Cardiac muscle cell (in vitro differentiated cells and primary cell): ENCODE measurements around the gene TTC9C. TPM values are rescaled to one million over a fixed set of nuclear protein-coding genes. Genes with fewer than 3 reads are reported as not detected.
A peak's percentile ranks its signal among the peaks of the same experiment; 100 is the strongest.
"Not testable (repeated sequence)": the region's sequence is repeated elsewhere in the genome, so short reads cannot be mapped to it uniquely, and the experiment has no call there.

ENCODE experiments used
- DNase-seq, 2 donors: peaks; one replicate each; pipeline versions ENCODE4 v3.0.0 to v3.0.0-alpha.2; 2010 to 2017; ENCODE audit warnings: low read depth in 1 of 2, low spot score in 1 of 2
- H3K27ac ChIP-seq: fragments of 200-600 bp; sonication (generic); 2 replicates; pipeline ENCODE4 v1.5.1; 2016
- H3K27me3 ChIP-seq: fragments of 200-600 bp; sonication (generic); 2 replicates; pipeline ENCODE4 v1.6.0; 2016; ENCODE audit warnings: control low read depth
- H3K36me3 ChIP-seq: fragments of 200-600 bp; sonication (generic); 2 replicates; pipeline ENCODE4 v1.5.1; 2016; ENCODE audit warnings: control low read depth
- H3K4me1 ChIP-seq: fragments of 200-600 bp; sonication (generic); 2 replicates; pipeline ENCODE4 v1.8.1; 2017; ENCODE audit warnings: low read depth, mild to moderate bottlenecking, mixed run types
- H3K4me3 ChIP-seq: fragments of 200-600 bp; sonication (generic); 2 replicates; pipeline ENCODE4 v1.5.1; 2016; ENCODE audit warnings: mild to moderate bottlenecking
- H3K9me3 ChIP-seq: fragments of 200-600 bp; sonication (generic); 2 replicates; pipeline ENCODE4 v1.5.1; 2017; ENCODE audit warnings: low read depth, mild to moderate bottlenecking, control low read depth
- polyA plus RNA-seq: library from polyadenylated mRNA; unstranded; fragments of >200 nt; fragmentation: Nextera tagmentation; extraction: Ambion mirVana; gene quantifications from 2 replicates; pipeline ENCODE4 v1.2.1, GENCODE V29; 2016
- total RNA-seq: library from RNA; depleted of rRNA; stranded (reverse); fragments of >200 nt; gene quantifications from 2 replicates; pipeline ENCODE4 v1.2.3, GENCODE V29; 2016
- TF ChIP-seq, protein P1 (sequence below): IDR thresholded peaks from 2 replicates; pipeline ENCODE4 v1.5.1; 2012; ENCODE audit warnings: low read depth, mild to moderate bottlenecking, low read length

The TTC9C gene
- total and polyA plus RNA-seq, 2 experiments from 2014 or later: 37.3 to 39.0 TPM

DNA sequence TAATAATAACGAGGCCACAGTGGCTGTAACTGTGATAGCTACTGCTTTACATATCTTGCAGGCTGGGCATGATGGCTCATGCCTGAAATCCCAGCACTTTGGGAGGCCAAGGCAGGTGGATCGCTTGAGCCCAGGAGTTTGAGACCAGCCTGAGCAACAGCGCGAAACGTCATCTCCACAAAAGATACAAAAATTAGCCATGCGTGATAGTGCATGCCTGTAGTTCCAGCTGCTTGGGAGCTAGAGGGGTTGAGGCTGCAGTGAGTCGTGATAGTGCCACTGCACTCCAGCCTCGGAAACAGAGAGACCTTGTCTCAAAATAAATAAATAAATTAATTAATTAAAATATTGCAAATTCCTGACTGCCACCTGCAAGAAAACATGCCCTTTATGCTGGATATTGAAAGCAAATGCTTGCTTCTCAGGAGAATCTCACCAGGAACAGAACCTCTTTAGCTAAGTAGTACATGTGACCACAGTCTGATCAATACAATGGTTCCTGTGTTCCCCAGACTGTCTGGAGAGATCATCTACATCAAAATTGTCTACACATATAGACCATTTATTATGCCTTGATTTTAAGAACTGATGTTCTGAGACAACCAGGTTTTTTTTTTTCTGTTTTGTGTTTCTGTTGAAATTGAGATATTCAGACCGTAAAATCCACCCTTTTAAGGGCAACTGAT, 19.3 kb downstream of the TTC9C start:
- peak overlapping the region; percentile 43 for H3K27ac ChIP-seq
- H3K9me3 ChIP-seq: no peaks in the 10 kb centered on the region

DNA sequence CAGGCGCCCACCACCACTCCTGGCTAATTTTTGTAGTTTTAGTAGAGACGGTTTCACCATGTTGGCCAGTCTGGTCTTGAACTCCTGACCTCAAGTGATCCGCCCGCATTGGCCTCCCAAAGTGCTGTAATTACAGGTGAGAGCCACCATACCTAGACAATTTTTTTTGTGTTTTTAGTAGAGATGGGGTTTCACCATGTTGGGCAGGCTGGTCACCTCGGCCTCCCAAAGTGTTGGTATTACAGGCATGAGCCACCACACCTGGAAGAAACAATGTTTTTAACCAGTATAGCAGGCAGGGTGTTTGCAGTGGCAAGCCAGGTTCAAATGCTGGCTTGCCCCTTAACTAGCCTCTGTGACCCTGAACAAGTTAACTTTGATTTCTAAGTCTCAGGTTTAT, 21.6 kb downstream of the TTC9C start:
- not testable (repeated sequence) for H3K4me3 ChIP-seq, H3K36me3 ChIP-seq

More for the DNA sequence above, 19.3 kb downstream of the TTC9C start:
- no peaks in the 10 kb centered on the region for H3K27me3 ChIP-seq
- TF ChIP-seq, protein P1, sequence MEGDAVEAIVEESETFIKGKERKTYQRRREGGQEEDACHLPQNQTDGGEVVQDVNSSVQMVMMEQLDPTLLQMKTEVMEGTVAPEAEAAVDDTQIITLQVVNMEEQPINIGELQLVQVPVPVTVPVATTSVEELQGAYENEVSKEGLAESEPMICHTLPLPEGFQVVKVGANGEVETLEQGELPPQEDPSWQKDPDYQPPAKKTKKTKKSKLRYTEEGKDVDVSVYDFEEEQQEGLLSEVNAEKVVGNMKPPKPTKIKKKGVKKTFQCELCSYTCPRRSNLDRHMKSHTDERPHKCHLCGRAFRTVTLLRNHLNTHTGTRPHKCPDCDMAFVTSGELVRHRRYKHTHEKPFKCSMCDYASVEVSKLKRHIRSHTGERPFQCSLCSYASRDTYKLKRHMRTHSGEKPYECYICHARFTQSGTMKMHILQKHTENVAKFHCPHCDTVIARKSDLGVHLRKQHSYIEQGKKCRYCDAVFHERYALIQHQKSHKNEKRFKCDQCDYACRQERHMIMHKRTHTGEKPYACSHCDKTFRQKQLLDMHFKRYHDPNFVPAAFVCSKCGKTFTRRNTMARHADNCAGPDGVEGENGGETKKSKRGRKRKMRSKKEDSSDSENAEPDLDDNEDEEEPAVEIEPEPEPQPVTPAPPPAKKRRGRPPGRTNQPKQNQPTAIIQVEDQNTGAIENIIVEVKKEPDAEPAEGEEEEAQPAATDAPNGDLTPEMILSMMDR: no peak
- no peaks in the 10 kb centered on the region for H3K4me1 ChIP-seq
- peaks cover 3% of the 10 kb centered on the region for H3K36me3 ChIP-seq
- H3K4me3 ChIP-seq: no peak overlapping the region
- DNase-seq: no peak

DNA sequence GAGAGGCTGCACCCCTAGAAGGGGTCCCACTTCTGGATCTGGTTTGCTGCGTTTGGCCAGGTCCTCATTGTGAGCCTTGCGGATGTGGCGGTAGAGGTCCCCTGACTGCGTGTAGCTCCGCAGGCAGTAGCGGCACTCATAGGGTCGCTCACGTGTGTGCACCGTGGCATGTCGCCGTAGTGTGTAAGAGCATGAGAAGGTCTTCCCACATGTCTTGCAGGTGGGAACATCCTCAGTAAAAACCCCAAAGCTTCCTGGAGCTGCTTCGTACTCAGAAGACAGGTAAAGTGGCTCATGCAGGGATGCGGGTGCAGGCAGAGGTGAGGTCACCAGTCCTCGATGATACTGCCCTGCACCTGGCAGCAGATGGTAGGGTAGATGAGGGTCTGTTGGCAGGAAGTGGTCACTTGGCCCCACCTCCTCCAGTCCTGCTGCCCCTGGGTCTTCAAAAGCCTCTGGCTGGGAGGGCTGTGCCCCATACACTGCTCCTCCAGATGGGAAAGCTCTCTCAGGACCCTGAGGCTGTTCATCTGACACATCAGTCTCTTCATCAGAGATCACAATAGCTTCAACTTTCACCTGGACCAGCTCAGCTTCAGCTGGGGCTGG, 24.0 kb downstream of the TTC9C start:
- Histone ChIP-seq H3K9me3 (no peaks in the 10 kb centered on the region), H3K27me3 (no peaks in the 10 kb centered on the region), H3K4me1 (peaks cover 6% of the 10 kb centered on the region), H3K27ac (peak overlapping the region; percentile 93), H3K4me3 (no peak overlapping the region), H3K36me3 (peaks cover 3% of the 10 kb centered on the region)
- TF ChIP-seq, protein P1: no peak
- DNase-seq: no peak

More for the DNA sequence above, 21.6 kb downstream of the TTC9C start:
- not testable (repeated sequence) for DNase-seq, H3K4me1 ChIP-seq, H3K27me3 ChIP-seq, H3K27ac ChIP-seq, H3K9me3 ChIP-seq

DNA sequence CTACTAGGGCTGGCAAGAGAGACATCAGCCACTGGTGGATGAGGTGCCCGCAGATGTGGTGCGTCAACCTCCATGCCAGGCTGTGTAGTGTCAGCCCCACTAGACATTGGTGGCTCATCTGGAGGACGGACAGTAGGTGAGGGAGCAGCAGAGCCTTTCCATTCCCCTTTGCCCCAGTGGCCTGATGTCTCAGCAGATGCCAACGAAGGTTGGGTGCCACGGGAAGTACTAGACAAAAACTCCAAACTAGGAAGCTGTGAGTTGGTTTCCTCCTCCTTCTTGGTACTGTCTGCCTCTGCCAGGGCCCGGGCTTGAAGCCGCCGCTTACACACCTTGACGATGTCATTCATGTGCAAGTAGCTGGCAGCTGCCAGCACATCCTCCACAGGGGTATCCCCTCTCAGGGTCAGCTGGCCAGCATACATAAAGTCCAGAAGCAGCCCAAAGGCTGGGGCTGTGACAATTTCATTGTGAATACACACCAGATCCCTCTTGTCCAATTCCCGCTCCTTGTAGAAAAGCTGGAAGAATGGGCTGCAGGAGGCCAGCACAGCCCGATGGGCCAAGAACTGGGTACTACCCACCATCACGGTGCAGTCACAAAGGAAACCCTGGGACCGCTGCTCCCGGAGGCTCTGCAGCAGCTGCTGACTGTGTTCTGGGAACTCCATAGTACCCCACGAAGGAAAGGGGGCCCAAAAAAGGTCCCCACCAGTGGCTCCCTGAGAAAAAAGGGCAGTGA, 24.9 kb downstream of the TTC9C start:
- TF ChIP-seq, protein P1: no peak
- Histone ChIP-seq H3K4me3 (peak overlapping the region; percentile 91), H3K27ac (peak overlapping the region; percentile 93), H3K36me3 (peaks cover 3% of the 10 kb centered on the region), H3K4me1 (peaks cover 6% of the 10 kb centered on the region), H3K27me3 (no peaks in the 10 kb centered on the region), H3K9me3 (no peaks in the 10 kb centered on the region)
- no peak for DNase-seq

DNA sequence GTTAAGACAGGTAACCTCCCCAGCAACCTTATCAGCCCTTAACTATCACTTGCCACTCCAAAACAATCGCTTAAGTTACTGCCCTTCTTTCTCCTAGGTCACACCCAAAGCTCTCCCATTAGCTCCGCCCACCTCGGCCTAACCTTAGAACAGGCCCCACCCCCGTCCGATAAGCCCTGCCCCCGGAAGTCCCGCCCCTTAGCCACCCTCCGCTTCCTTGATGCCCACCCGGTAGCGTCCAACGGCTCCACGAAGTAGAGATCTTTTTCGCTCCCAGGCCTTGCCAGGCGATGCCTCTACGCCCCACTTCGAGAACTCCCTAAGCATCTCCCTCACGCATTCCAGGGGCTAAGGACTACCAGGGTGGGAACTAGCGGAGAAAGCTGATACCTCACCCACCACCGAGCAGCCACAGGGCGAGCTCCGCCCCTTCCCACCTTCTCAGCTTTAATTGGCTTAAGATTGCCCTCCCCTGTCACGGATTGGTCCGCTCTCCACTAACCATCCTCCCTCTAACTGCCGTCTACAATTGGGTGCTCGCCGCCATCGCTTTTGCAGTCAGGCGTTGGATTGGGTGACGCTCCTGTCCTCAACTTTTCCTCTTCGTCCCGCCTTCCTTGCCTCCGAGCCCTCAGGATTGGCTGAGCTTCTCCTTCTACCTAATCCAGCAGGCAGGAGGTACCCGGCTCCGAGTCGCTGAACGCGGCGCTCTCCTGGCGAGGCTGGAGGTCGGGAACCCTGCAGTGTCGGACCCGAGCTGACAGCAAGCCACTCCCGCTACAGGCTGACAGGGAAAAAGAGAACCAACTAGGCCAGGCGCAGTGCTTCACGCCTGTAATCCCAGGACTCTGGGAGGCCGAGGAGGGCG, 25.7 kb downstream of the TTC9C start, which contains the start of gene ZBTB3:
ZBTB3 (minus strand) TSS at position 425 of the 868 bp plus-strand sequence. CDS start 496 bp downstream, outside the sequence.
- Histone ChIP-seq H3K4me1 (peaks cover 6% of the 10 kb centered on the region), H3K4me3 (peak within 1 kb of the TSS; percentile 91), H3K27ac (peak within 1 kb of the TSS; percentile 93), H3K36me3 (peaks cover 3% of the 10 kb centered on the region), H3K27me3 (no peaks in the 10 kb centered on the region), H3K9me3 (no peaks in the 10 kb centered on the region)
- peak; percentile 98 to 100 for DNase-seq
- TF ChIP-seq, protein P1: no peak
